Fibroblast of lung (primary cell): ENCODE measurements around the gene ZNF281.

Experiments
- CTCF ChIP-seq, 2 donors: IDR thresholded peaks in 1 of 2; conservative IDR thresholded peaks in 1 of 2; 1 replicate in 1 of 2; 2 replicates in 1 of 2; pipeline ENCODE4 v1.5.1; 2011 to 2012; ENCODE audit warnings: low read length in 2 of 2, control low read depth in 1 of 2, inconsistent platforms in 1 of 2, low read depth in 1 of 2, mild to moderate bottlenecking in 1 of 2
- EZH2 ChIP-seq: IDR thresholded peaks from 2 replicates; pipeline ENCODE4 v1.5.1; 2012; ENCODE audit warnings: low read length, control low read depth, mild to moderate bottlenecking; ENCODE audit errors: missing control alignments

GRCh38 chr1:200436436-200436835, 26.6 kb upstream of the ZNF281 start:
- TF ChIP-seq CTCF (conservative IDR thresholded peaks at IDR 0.05 in 1 of 2, IDR thresholded peaks at IDR 0.05 in 1 of 2; ENCODE audit: low read depth in 1 of 2, low read length in 2 of 2) (no peak), EZH2 (no peak)
